Progenitor cell of endocrine pancreas (in vitro differentiated cells): ENCODE data around the gene COQ4. TPM values are rescaled to one million over a fixed set of nuclear protein-coding genes. Genes with fewer than 3 reads are reported as not detected.
A peak's percentile ranks its signal among the peaks of the same experiment; 100 is the strongest.

ENCODE experiments used
- DNase-seq: peaks from one replicate; pipeline ENCODE4 v3.0.0; 2021; ENCODE audit warnings: low spot score; ENCODE audit not compliant: unreplicated experiment
- H3K27ac Mint-ChIP-seq: 2 replicates; pipeline ENCODE4 v1.8.0; 2021; ENCODE audit warnings: mild to moderate bottlenecking, moderate library complexity, mixed read lengths
- H3K27me3 Mint-ChIP-seq: 2 replicates; pipeline ENCODE4 v1.8.0; 2021; ENCODE audit warnings: mixed read lengths
- H3K36me3 Mint-ChIP-seq: 2 replicates; pipeline ENCODE4 v1.8.0; 2022; ENCODE audit warnings: mixed read lengths; ENCODE audit not compliant: insufficient read depth
- H3K4me1 Mint-ChIP-seq: 2 replicates; pipeline ENCODE4 v1.8.0; 2021; ENCODE audit warnings: low read depth, mixed read lengths
- H3K4me3 Mint-ChIP-seq: 2 replicates; pipeline ENCODE4 v1.8.0; 2021; ENCODE audit warnings: low read depth, mild to moderate bottlenecking, moderate library complexity, mixed read lengths
- H3K9me3 Mint-ChIP-seq: 2 replicates; pipeline ENCODE4 v1.8.0; 2021; ENCODE audit warnings: low read depth, mixed read lengths
- CTCF ChIP-seq: fragments of 200-600 bp; sonication (generic); IDR thresholded peaks from one replicate; pipeline ENCODE4 v1.5.0; 2021; ENCODE audit warnings: antibody characterized with exemption, mild to moderate bottlenecking; ENCODE audit not compliant: unreplicated experiment
- long read RNA-seq: library from polyadenylated mRNA; unstranded; transcript quantifications from one replicate; pipeline ENCODE4 v2.0.0, GENCODE V29; 2020
- total RNA-seq: library from RNA; stranded (reverse); gene quantifications from 2 replicates; pipeline ENCODE4 v1.2.1, GENCODE V29; 2021

The COQ4 gene
- total RNA-seq: 64.5 and 68.5 TPM in 2 replicates
- long read RNA-seq, partial matches to known transcripts: 0 of 10 reads
- long read RNA-seq, other reads (novel, unspliced or antisense): 5 of 10 reads

- DNase-seq: peak; percentile 78
- Mint-ChIP-seq H3K27ac (peak within 1 kb of the TSS; percentile 97), H3K4me1 (peaks cover 8% of the 10 kb centered on the region), H3K27me3 (no peaks in the 10 kb centered on the region), H3K9me3 (no peaks in the 10 kb centered on the region), H3K36me3 (no peaks in the 10 kb centered on the region), H3K4me3 (peak within 1 kb of the TSS; percentile 98)
- TF ChIP-seq CTCF: peak; percentile 8
Observed at GRCh38 chr9:128322404-128323211, at the start of gene COQ4, which contains the start of gene TRUB2. Gene COQ4 (plus strand): TSS chr9:128322839. CDS start chr9:128322859, 20 bp downstream. Gene TRUB2 (minus strand): TSS chr9:128322447. CDS start chr9:128322408, 39 bp downstream.

GRCh38 chr9:128274245-128274644 is 48.4 kb upstream of the COQ4 start:
- TF ChIP-seq CTCF: no peak
- Mint-ChIP-seq H3K4me3 (peak overlapping the region; percentile 94), H3K27me3 (no peaks in the 10 kb centered on the region), H3K4me1 (peaks cover 14% of the 10 kb centered on the region), H3K27ac (no peak overlapping the region), H3K9me3 (no peaks in the 10 kb centered on the region), H3K36me3 (peaks cover 5% of the 10 kb centered on the region)
- no peak for DNase-seq

GRCh38 chr9:128275198-128276007 is 47.2 kb upstream of the COQ4 start, which contains the start of gene GOLGA2:
Gene GOLGA2 (minus strand): TSS chr9:128276007. CDS start chr9:128275976, 31 bp downstream.
- peak; percentile 30 for DNase-seq
- no peak for TF ChIP-seq CTCF
- H3K4me3 Mint-ChIP-seq: peak within 1 kb of the TSS; percentile 94
- no peaks in the 10 kb centered on the region for H3K9me3 Mint-ChIP-seq
- H3K27me3 Mint-ChIP-seq: no peaks in the 10 kb centered on the region
- H3K27ac Mint-ChIP-seq: peak within 1 kb of the TSS; percentile 96
- H3K36me3 Mint-ChIP-seq: peaks cover 7% of the 10 kb centered on the region
- peaks cover 15% of the 10 kb centered on the region for H3K4me1 Mint-ChIP-seq

GRCh38 chr9:128276008-128276573 is 46.5 kb upstream of the COQ4 start, which contains the start of gene SWI5:
Gene SWI5 (plus strand): TSS chr9:128276276.
- DNase-seq: peak; percentile 99
- Mint-ChIP-seq H3K36me3 (peaks cover 7% of the 10 kb centered on the region), H3K27ac (peak within 1 kb of the TSS; percentile 96), H3K27me3 (no peaks in the 10 kb centered on the region), H3K4me3 (peak within 1 kb of the TSS; percentile 94), H3K4me1 (peaks cover 15% of the 10 kb centered on the region), H3K9me3 (no peaks in the 10 kb centered on the region)
- no peak for TF ChIP-seq CTCF
